MCF 10A (cell line): Measurements from ENCODE around the gene TEX19. TPM values are rescaled to one million over a fixed set of nuclear protein-coding genes. Genes with fewer than 3 reads are reported as not detected.
A peak's percentile ranks its signal among the peaks of the same experiment; 100 is the strongest.

ENCODE experiments used
- Bru-seq: library from RNA; stranded (reverse); fragments of 400-500 nt; gene quantifications from one replicate; lab custom pipeline; 2021; lab: Mats Ljungman, UMichigan
- BruChase-seq, 2 experiments: library from RNA; stranded (reverse); fragments of 400-500 nt; gene quantifications; one replicate each; lab custom pipeline; 2021; lab: Mats Ljungman, UMichigan
- BruUV-seq: library from RNA; stranded (reverse); fragments of 400-500 nt; replicated peaks from 2 replicates; lab custom pipeline; 2021; lab: Mats Ljungman, UMichigan
- CTCF ChIA-PET: fragments of 300-600 bp; sonication (Branson Sonifier 250); formaldehyde crosslinking; extraction: SDS; loops from one replicate; lab custom pipeline; 2021; ENCODE audit warnings: antibody characterized with exemption, inconsistent platforms; lab: Yijun Ruan, JAX
- POLR2A ChIA-PET: fragments of 300-600, 350-650 bp; sonication (Branson Sonifier 250); formaldehyde crosslinking; extraction: SDS; loops from one replicate; lab custom pipeline; 2020; ENCODE audit warnings: antibody characterized with exemption, inconsistent platforms; lab: Yijun Ruan, JAX
- DNase-seq: peaks from one replicate; pipeline ENCODE4 v3.0.0-alpha.2; 2018; ENCODE audit not compliant: unreplicated experiment
- H3K27ac Mint-ChIP-seq: one replicate; pipeline ENCODE4 v1.8.0; 2022; ENCODE audit warnings: mild to moderate bottlenecking, low read depth, mixed read lengths; ENCODE audit not compliant: unreplicated experiment
- H3K27me3 Mint-ChIP-seq: one replicate; pipeline ENCODE4 v1.8.0; 2022; ENCODE audit warnings: mixed read lengths; ENCODE audit not compliant: insufficient read depth, unreplicated experiment
- H3K36me3 Mint-ChIP-seq: one replicate; pipeline ENCODE4 v1.8.0; 2022; ENCODE audit warnings: mild to moderate bottlenecking, moderate library complexity, mixed read lengths; ENCODE audit not compliant: insufficient read depth, unreplicated experiment
- H3K4me1 Mint-ChIP-seq: one replicate; pipeline ENCODE4 v1.8.0; 2022; ENCODE audit warnings: mixed read lengths; ENCODE audit not compliant: insufficient read depth, unreplicated experiment
- H3K4me3 Mint-ChIP-seq: one replicate; pipeline ENCODE4 v1.8.0; 2022; ENCODE audit warnings: mild to moderate bottlenecking, moderate library complexity, mixed read lengths; ENCODE audit not compliant: unreplicated experiment
- H3K9me3 Mint-ChIP-seq: one replicate; pipeline ENCODE4 v1.8.0; 2022; ENCODE audit warnings: mixed read lengths; ENCODE audit not compliant: unreplicated experiment
- intact Hi-C: fragments of 100-400 bp; cut with micrococcal nuclease; formaldehyde crosslinking; loops from 2 replicates; pipeline ENCODE4 v1.14.1; 2022
- long read RNA-seq: library from polyadenylated mRNA; stranded (forward); transcript quantifications from one replicate; pipeline ENCODE4 v2.0.0, GENCODE V29; 2022
- total RNA-seq: library from RNA; stranded (reverse); gene quantifications from 2 replicates; pipeline ENCODE4 v1.2.3, GENCODE V29; 2022
- TF ChIP-seq, protein P1 (sequence below): fragments of 200-600 bp; IDR thresholded peaks from one replicate; pipeline ENCODE4 v1.8.0; 2022; ENCODE audit warnings: antibody characterized with exemption, mild to moderate bottlenecking; ENCODE audit not compliant: unreplicated experiment

Gene TEX19, protein sequence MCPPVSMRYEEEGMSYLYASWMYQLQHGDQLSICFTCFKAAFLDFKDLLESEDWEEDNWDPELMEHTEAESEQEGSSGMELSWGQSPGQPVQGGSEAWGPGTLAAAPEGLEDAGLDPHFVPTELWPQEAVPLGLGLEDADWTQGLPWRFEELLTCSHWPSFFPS
- total RNA-seq (not detected in 2 replicates), Bru-seq, nascent RNA (not detected), BruChase-seq, experiment 1, labeled RNA remaining after a 6-hour chase (percentile 16 among the genes with signal in this experiment), BruChase-seq, experiment 2, labeled RNA remaining after a 2-hour chase (not detected)
- long read RNA-seq = 0 reads

- peak; percentile 13 for DNase-seq
- TF ChIP-seq, protein P1, sequence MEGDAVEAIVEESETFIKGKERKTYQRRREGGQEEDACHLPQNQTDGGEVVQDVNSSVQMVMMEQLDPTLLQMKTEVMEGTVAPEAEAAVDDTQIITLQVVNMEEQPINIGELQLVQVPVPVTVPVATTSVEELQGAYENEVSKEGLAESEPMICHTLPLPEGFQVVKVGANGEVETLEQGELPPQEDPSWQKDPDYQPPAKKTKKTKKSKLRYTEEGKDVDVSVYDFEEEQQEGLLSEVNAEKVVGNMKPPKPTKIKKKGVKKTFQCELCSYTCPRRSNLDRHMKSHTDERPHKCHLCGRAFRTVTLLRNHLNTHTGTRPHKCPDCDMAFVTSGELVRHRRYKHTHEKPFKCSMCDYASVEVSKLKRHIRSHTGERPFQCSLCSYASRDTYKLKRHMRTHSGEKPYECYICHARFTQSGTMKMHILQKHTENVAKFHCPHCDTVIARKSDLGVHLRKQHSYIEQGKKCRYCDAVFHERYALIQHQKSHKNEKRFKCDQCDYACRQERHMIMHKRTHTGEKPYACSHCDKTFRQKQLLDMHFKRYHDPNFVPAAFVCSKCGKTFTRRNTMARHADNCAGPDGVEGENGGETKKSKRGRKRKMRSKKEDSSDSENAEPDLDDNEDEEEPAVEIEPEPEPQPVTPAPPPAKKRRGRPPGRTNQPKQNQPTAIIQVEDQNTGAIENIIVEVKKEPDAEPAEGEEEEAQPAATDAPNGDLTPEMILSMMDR = no peak
- no peaks in the 10 kb centered on the region for H3K9me3 Mint-ChIP-seq
- ChIA-PET POLR2A (interaction anchor here (0.5 to 1.3 kb wide), 2 partner anchors 22 to 170 kb away, joined by 3 read pairs; no protein-coding TSS in a partner anchor), CTCF (interaction anchor here (0.6 to 1.3 kb wide), 4 partner anchors 55 to 170 kb away, joined by 3 to 5 read pairs (median 4); no protein-coding TSS in a partner anchor)
- intact Hi-C loops = loop anchor here (10.0 kb wide), 1 partner anchor 166 kb away; no protein-coding TSS in a partner anchor
- H3K36me3 Mint-ChIP-seq = no peaks in the 10 kb centered on the region
- no peaks in the 10 kb centered on the region for H3K27me3 Mint-ChIP-seq
- BruUV-seq = no TSS peak
- H3K4me3 Mint-ChIP-seq = no peak within 1 kb of the TSS
- H3K27ac Mint-ChIP-seq = no peak within 1 kb of the TSS
- peaks cover 9% of the 10 kb centered on the region for H3K4me1 Mint-ChIP-seq
Observed at GRCh38 chr17:82358465-82359350, at the start of gene TEX19. Gene TEX19, plus strand, starts transcription at chr17:82359247. Its CDS starts 2,904 bp downstream, at chr17:82362151.

GRCh38 chr17:82309656-82310570 is 49.1 kb upstream of the TEX19 start:
- Mint-ChIP-seq H3K9me3 (no peaks in the 10 kb centered on the region), H3K27me3 (peaks cover 11% of the 10 kb centered on the region), H3K27ac (no peak overlapping the region), H3K4me1 (peaks cover 13% of the 10 kb centered on the region), H3K4me3 (no peak overlapping the region), H3K36me3 (no peaks in the 10 kb centered on the region)
- ChIA-PET POLR2A (interaction anchor here (0.6 to 3.6 kb wide), 7 partner anchors 7 to 403 kb away, joined by 3 to 17 read pairs (median 3); partner anchors contain the start of gene CD7), CTCF (interaction anchor here (0.6 to 1.6 kb wide), 2 partner anchors 11 to 26 kb away, joined by 4 to 14 read pairs; no protein-coding TSS in a partner anchor)
- intact Hi-C loops = no loop called here
- no peak for DNase-seq
- BruUV-seq = no TSS peak
- TF ChIP-seq, protein P1 = no peak

DNA sequence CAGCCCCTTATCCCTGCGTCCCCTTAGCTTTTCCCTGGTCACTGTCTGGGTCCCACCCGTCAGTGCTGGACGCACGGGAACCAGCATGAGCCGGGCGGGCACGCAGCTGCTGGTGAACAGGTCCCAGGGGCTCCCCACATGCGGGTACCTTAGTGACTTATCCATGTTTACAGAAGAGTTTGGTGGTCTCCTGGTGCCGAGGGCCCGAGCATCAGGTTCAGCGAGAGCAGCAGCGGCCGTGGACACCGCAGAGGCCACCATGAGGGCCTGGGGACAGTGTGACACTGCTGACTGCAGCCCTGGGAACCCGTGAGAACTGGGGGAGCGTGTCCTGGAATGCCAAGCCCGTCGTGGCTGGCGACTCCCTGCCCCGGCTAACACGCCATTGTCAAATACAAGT is 48.2 kb upstream of the TEX19 start:
- Mint-ChIP-seq H3K36me3 (no peaks in the 10 kb centered on the region), H3K27ac (no peak overlapping the region), H3K9me3 (no peaks in the 10 kb centered on the region), H3K4me1 (peaks cover 13% of the 10 kb centered on the region), H3K27me3 (peaks cover 11% of the 10 kb centered on the region), H3K4me3 (no peak overlapping the region)
- DNase-seq = no peak
- POLR2A ChIA-PET = interaction anchor here (1.2 kb wide), 1 partner anchor 10 kb away, joined by 4 read pairs; no protein-coding TSS in a partner anchor
- CTCF ChIA-PET = no interaction called here
- intact Hi-C loops = no loop called here
- no TSS peak for BruUV-seq
- TF ChIP-seq, protein P1 = no peak
